GM19395 (cell line): ENCODE measurements around the gene SLC45A2.
"Not testable (repeated sequence)": the region's sequence is repeated elsewhere in the genome, so short reads cannot be mapped to it uniquely, and the experiment has no call there.

Source experiments
- ATAC-seq: cut with Tn5 transposase; IDR thresholded peaks from one replicate; pipeline ENCODE4 v1.9.1; 2021; ENCODE audit warnings: mild to moderate bottlenecking, moderate library complexity; ENCODE audit not compliant: unreplicated experiment

Gene SLC45A2

GRCh38 chr5:33969572-33970452, 14.7 kb downstream of the SLC45A2 start:
- ATAC-seq = peak; percentile 73

GRCh38 chr5:33968211-33969005, 16.1 kb downstream of the SLC45A2 start:
- no peak for ATAC-seq

- no peak for ATAC-seq
Measured at GRCh38 chr5:33966805-33967204, 17.7 kb downstream of the SLC45A2 start.

DNA sequence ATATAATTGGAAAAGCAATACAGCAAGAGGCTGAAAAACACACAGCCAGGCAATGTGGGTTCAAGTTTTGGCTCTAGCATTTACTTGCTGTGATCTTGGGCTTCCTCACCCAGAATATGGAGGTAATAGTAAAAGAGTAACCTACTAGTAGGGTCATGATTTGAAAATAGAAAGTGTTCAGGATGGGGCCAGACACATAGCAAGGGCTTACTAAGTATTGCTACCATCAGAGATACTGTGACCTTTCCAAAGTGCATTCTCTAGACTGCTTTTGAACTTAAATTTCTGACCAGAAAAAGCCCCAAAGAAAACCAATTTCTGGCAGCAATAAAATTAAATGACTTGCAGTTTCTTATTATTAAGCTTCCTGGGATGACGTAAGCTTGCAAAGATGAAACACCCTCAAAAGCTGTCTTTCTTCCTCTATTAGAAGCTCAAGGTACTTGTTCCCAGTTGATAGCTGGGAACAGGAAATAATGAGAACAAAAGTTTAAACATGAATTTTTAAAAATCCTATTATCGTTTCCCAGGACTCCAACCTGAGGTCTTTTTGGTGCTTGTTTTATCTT, 20.3 kb downstream of the SLC45A2 start:
- peak; percentile 57 for ATAC-seq

DNA sequence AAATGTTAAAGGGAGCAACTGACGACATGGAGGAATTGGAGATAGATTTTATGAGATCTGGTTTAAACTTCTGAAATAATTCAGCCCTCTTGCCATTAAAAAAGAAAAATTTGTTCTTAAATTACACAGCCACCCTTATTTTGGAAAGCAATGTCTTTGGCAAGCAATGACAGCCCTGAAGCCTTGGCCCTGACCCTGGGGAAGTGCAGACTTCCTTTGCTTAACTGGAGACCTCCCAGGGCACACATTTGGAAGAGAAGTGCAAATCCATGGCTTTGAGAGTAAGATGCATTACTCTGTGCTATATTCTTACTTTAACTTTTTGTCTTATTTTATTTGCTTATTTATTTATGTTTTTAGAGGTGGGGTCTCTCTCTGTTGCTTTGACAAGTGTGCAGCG, 26.3 kb downstream of the SLC45A2 start:
- no peak for ATAC-seq

GRCh38 chr5:33957577-33958150, 26.8 kb downstream of the SLC45A2 start:
- ATAC-seq = no peak

- not testable (repeated sequence) for ATAC-seq
Measured at GRCh38 chr5:33952175-33952574, 32.3 kb downstream of the SLC45A2 start.

DNA sequence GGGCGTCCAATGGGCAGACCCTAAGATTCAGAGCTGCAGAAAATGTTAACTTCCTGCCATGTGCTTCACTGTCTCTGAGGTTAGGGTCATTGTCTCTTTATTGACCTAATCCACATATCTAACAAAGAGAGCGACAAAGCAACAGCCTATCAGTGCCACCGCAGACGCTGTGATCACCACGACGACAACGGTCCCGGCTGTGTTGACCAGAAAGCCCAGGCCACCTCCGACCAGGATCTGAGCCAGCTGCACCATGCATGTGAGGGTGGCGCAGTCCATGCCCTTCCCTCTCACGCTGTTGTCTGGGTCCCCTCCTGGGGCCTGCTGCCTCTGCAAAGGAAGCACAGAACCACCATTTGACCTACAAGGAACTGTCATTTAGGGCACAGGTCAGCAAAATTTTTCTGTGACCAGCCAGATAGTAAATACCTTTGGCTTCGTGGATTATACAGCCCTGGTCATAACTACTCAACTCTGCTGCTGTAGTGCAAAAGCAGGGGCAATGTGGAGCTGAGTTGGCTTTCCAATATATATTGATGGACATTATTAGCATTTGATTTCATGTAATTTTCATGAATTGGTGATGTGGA, 39.9 kb downstream of the SLC45A2 start:
- no peak for ATAC-seq

- ATAC-seq = no peak
Measured at GRCh38 chr5:33941090-33941489, 43.4 kb downstream of the SLC45A2 start.

- ATAC-seq = no peak
Measured at GRCh38 chr5:33939556-33940262, 44.8 kb downstream of the SLC45A2 start.

DNA sequence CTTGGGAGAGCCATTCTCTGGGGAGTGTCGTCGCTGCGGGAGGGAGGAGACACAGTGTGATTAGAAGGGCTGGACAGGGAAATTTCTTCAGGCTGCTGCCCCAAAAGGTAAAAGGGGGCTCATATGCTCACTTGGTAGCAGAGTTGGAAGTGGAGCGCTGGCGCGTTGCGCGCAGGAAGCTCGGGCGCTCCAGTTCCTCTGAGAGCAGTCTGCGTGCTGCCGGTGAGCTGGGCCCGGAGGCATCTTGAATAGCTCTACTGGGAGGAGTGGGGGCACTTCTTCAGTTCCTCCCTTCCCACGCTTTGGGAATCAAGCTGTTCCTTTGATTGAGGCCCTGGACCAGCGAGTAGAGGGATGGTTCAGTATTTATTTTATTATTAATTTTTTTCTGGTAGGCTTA, 45.6 kb downstream of the SLC45A2 start:
- no peak for ATAC-seq

GRCh38 chr5:33938507-33938796, 46.0 kb downstream of the SLC45A2 start:
- no peak for ATAC-seq

GRCh38 chr5:33937707-33938506, 46.6 kb downstream of the SLC45A2 start:
- no peak for ATAC-seq

- no peak for ATAC-seq
Measured at GRCh38 chr5:33937017-33937706, 47.3 kb downstream of the SLC45A2 start.

DNA sequence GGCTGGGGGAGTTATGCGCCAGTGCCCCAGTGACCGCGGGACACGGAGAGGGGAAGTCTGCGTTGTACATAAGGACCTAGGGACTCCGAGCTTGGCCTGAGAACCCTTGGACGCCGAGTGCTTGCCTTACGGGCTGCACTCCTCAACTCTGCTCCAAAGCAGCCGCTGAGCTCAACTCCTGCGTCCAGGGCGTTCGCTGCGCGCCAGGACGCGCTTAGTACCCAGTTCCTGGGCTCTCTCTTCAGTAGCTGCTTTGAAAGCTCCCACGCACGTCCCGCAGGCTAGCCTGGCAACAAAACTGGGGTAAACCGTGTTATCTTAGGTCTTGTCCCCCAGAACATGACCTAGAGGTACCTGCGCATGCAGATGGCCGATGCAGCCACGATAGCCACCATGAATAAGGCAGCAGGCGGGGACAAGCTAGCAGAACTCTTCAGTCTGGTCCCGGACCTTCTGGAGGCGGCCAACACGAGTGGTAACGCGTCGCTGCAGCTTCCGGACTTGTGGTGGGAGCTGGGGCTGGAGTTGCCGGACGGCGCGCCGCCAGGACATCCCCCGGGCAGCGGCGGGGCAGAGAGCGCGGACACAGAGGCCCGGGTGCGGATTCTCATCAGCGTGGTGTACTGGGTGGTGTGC, 48.0 kb downstream of the SLC45A2 start, which contains the start of gene RXFP3:
RXFP3 (plus strand) TSS at position 6 of the 636 bp plus-strand sequence; CDS start at position 361, 355 bp downstream.
- ATAC-seq = no peak

GRCh38 chr5:33936004-33936380, 48.5 kb downstream of the SLC45A2 start:
- ATAC-seq = no peak

- peak; percentile 36 for ATAC-seq
Measured at GRCh38 chr5:33934176-33934575, 50.3 kb downstream of the SLC45A2 start.

- ATAC-seq = peak; percentile 86
Measured at GRCh38 chr5:33933723-33934169, 50.7 kb downstream of the SLC45A2 start.
